ENCODE data around the gene HES6.

GRCh38 chr2:238260883-238261282 is 21.0 kb upstream of the HES6 start:
- TF ChIP-seq CTCF (conservative IDR thresholded peaks at IDR 0.05; ENCODE audit: low read depth, low read length) (no peak), EZH2 (IDR thresholded peaks at IDR 0.05; ENCODE audit: borderline replicate concordance, low read depth, low read length, poor library complexity, severe bottlenecking) (no peak)
